Spleen (tissue), 11 donors: ENCODE data around the gene ADPRS. TPM values are rescaled to one million over a fixed set of nuclear protein-coding genes. Genes with fewer than 3 reads are reported as not detected.
A peak's percentile ranks its signal among the peaks of the same experiment; 100 is the strongest.

ENCODE experiments used
- DNase-seq: peaks from one replicate; pipeline ENCODE4 v3.0.0-alpha.2; 2020
- H3K27ac ChIP-seq, 8 donors: fragments of 200-600 bp; sonication (generic) in 7 of 8; 1 replicate in 4 of 8; 2 replicates in 4 of 8; pipeline versions ENCODE4 v1.5.0 to v1.8.0; 2016 to 2021; ENCODE audit warnings: inconsistent platforms in 4 of 8, mild to moderate bottlenecking in 4 of 8, moderate library complexity in 1 of 8
- H3K27me3 ChIP-seq, 7 donors: fragments of 200-600 bp; sonication (generic) in 6 of 7; replicated peaks in 1 of 7; 1 replicate in 4 of 7; 2 replicates in 3 of 7; pipeline versions ENCODE4 v1.5.0 to v1.8.0; 2016 to 2021; ENCODE audit warnings: inconsistent platforms in 3 of 7, mild to moderate bottlenecking in 1 of 7
- H3K36me3 ChIP-seq, 6 donors: fragments of 200-600 bp; sonication (generic) in 5 of 6; 1 replicate in 4 of 6; 2 replicates in 2 of 6; pipeline versions ENCODE4 v1.5.0 to v1.8.0; 2016 to 2021; ENCODE audit warnings: inconsistent platforms in 2 of 6
- H3K4me1 ChIP-seq, 6 donors: fragments of 200-600 bp; sonication (generic) in 5 of 6; 1 replicate in 3 of 6; 2 replicates in 3 of 6; pipeline versions ENCODE4 v1.5.0 to v1.8.0; 2016 to 2021; ENCODE audit warnings: inconsistent platforms in 3 of 6
- H3K4me3 ChIP-seq, 8 donors: fragments of 200-600 bp; sonication (generic) in 7 of 8; 1 replicate in 4 of 8; 2 replicates in 4 of 8; pipeline versions ENCODE4 v1.5.0 to v1.8.0; 2016 to 2021; ENCODE audit warnings: inconsistent platforms in 4 of 8, mild to moderate bottlenecking in 4 of 8, moderate library complexity in 2 of 8
- H3K9me3 ChIP-seq, 8 donors: fragments of 200-600 bp; sonication (generic) in 7 of 8; 1 replicate in 4 of 8; 2 replicates in 4 of 8; pipeline versions ENCODE4 v1.5.0 to v1.8.0; 2016 to 2021; ENCODE audit warnings: inconsistent platforms in 4 of 8
- POLR2A ChIP-seq, 3 donors: fragments of 450-650 bp; IDR thresholded peaks; one replicate each; pipeline ENCODE4 v1.5.1; 2017; ENCODE audit warnings: antibody characterized with exemption in 3 of 3, mild to moderate bottlenecking in 1 of 3
- POLR2AphosphoS5 ChIP-seq, 3 donors: sonication (generic); formaldehyde crosslinking; IDR thresholded peaks; one replicate each; pipeline ENCODE4 v1.5.1; 2017; ENCODE audit warnings: antibody characterized with exemption in 3 of 3
- WGBS, 5 donors: extraction: QIAGEN DNeasy Blood & Tissue Kit in 3 of 5; methylation state at CpG; one replicate each; pipeline versions ENCODE4 v1.1.5 to v1.1.7; 2013 to 2018; 5-methylcytosine and 5-hydroxymethylcytosine counted together
- intact Hi-C: fragments of 100-400 bp; cut with DNase I; formaldehyde crosslinking; loops from one replicate; pipeline ENCODE4 v1.15.0; 2023; ENCODE audit warnings: low total_unique reads
- polyA plus RNA-seq, 3 donors: library from polyadenylated mRNA; stranded (reverse); fragments of 200-250 nt; gene quantifications; one replicate each; pipeline ENCODE4 v1.2.1, GENCODE V29; 2013
- total RNA-seq, 7 donors: library from RNA; depleted of rRNA in 3 of 7; stranded (reverse); fragments of >200 nt in 3 of 7; fragmentation: NEBNext Ultra II Directional in 4 of 7; extraction: Animal tissue kit (Norgen Biotek cat#: 25700) in 4 of 7; gene quantifications; one replicate each; pipeline versions ENCODE4 v1.1.0 to v1.2.1, GENCODE V29; 2016 to 2021
- TF ChIP-seq, protein P1 (sequence below), 11 experiments: fragments of 200-600 bp in 7 of 11; fragments of 450-650 bp in 4 of 11; sonication (generic) in 4 of 11; IDR thresholded peaks in 8 of 11; conservative IDR thresholded peaks in 3 of 11; 1 replicate in 7 of 11; 2 replicates in 4 of 11; pipeline versions ENCODE4 v1.4.0 to v1.8.0; 2016 to 2021; ENCODE audit warnings: antibody characterized with exemption in 11 of 11, inconsistent platforms in 4 of 11, mild to moderate bottlenecking in 1 of 11
- donor health status: healthy with polysubstance abuse.
- donor health status: DM: no; HTN: no; CAD: no; lungs with moderate emphysema.
- donor health status: DM: no; HTN: no; CAD: no.
- donor health status: Bipolar disorder and iron deficiency.
- donor health status: healthy.
- donor health status: DM: no; HTN: no; CAD: no.
- donor health status: DM: yes; HTN: yes; CAD: no.

The ADPRS gene
- total and polyA plus RNA-seq, 10 donors = 21.3 to 44.9 (median 26.2) TPM

DNA sequence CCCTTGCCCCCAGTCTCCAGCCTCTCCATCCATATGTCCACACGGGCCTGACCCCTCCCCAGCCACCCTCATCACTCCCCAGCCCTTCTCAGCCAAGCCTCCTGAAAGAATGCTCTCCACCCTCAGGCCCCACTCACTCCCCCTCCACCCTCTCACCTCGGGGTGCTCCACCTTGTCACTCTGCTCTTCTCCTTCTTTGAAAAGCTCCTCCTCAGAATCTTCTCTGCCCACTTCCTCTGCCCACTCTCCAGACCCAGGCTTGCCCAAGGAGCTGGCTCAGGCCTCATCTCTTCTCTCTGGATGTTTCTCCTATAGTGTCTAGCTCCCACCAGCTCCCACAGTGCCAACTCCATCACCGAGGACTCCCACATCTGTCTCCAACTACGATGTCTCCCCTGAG lies 22.5 kb downstream of the ADPRS start:
- no peak overlapping the region for H3K4me3 ChIP-seq
- DNase-seq = no peak
- H3K27ac ChIP-seq = no peak overlapping the region
- TF ChIP-seq POLR2AphosphoS5 (IDR thresholded peaks at IDR 0.05) (no peak), POLR2A (IDR thresholded peaks at IDR 0.05) (no peak)
- TF ChIP-seq, protein P1, sequence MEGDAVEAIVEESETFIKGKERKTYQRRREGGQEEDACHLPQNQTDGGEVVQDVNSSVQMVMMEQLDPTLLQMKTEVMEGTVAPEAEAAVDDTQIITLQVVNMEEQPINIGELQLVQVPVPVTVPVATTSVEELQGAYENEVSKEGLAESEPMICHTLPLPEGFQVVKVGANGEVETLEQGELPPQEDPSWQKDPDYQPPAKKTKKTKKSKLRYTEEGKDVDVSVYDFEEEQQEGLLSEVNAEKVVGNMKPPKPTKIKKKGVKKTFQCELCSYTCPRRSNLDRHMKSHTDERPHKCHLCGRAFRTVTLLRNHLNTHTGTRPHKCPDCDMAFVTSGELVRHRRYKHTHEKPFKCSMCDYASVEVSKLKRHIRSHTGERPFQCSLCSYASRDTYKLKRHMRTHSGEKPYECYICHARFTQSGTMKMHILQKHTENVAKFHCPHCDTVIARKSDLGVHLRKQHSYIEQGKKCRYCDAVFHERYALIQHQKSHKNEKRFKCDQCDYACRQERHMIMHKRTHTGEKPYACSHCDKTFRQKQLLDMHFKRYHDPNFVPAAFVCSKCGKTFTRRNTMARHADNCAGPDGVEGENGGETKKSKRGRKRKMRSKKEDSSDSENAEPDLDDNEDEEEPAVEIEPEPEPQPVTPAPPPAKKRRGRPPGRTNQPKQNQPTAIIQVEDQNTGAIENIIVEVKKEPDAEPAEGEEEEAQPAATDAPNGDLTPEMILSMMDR (IDR thresholded peaks at IDR 0.05 in 8 of 11, conservative IDR thresholded peaks at IDR 0.05 in 3 of 11) = no peak
- intact Hi-C loops = no loop called here
- peaks cover 0 to 30% (median 7%) of the 10 kb centered on the region in 6 donors for H3K4me1 ChIP-seq
- 61 to 81% (median 73%) methylated on average over 4 of the region's 4 CpGs for WGBS, 5 donors
- no peaks in the 10 kb centered on the region for H3K36me3 ChIP-seq
- H3K27me3 ChIP-seq = no peaks in the 10 kb centered on the region
- H3K9me3 ChIP-seq = no peaks in the 10 kb centered on the region

DNA sequence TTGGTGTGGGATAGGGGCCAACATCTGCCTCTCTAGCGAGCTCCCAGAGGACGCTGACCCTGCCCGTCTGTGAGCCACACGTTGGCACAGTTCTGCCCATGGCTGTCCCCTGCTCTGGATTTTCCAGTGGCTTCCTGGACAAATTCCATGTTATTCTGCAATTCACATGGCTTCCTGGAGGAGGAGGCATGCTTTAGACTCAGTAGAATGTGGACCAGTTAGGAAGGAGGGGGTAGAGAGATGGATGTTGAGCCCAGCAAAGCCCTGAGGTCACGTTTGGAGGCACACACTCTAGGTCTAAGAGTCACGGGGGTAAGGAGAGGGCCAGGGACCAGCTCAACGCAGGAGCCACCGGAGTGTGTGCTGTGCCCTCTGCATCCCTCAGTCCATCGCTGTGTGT lies 24.1 kb downstream of the ADPRS start:
- no peaks in the 10 kb centered on the region for H3K27me3 ChIP-seq
- no peaks in the 10 kb centered on the region for H3K36me3 ChIP-seq
- WGBS, 5 donors = 87 to 96% (median 92%) methylated on average over 9 of the region's 9 CpGs
- H3K4me3 ChIP-seq = no peak overlapping the region
- peaks cover 0 to 35% (median 9%) of the 10 kb centered on the region in 6 donors for H3K4me1 ChIP-seq
- TF ChIP-seq POLR2AphosphoS5 (IDR thresholded peaks at IDR 0.05) (no peak), POLR2A (IDR thresholded peaks at IDR 0.05) (no peak)
- TF ChIP-seq, protein P1 (IDR thresholded peaks at IDR 0.05 in 8 of 11, conservative IDR thresholded peaks at IDR 0.05 in 3 of 11) = no peak
- H3K27ac ChIP-seq = no peak overlapping the region
- H3K9me3 ChIP-seq = no peaks in the 10 kb centered on the region
- intact Hi-C loops = no loop called here
- DNase-seq = no peak

- Histone ChIP-seq H3K27me3 (no peaks in the 10 kb centered on the region), H3K4me1 (peaks cover 0 to 32% (median 10%) of the 10 kb centered on the region in 6 donors), H3K36me3 (no peaks in the 10 kb centered on the region), H3K27ac (no peak overlapping the region), H3K9me3 (no peaks in the 10 kb centered on the region), H3K4me3 (no peak overlapping the region)
- WGBS, 5 donors = 63 to 80% (median 69%) methylated on average over 5 of the region's 5 CpGs
- TF ChIP-seq, protein P1 (IDR thresholded peaks at IDR 0.05 in 8 of 11, conservative IDR thresholded peaks at IDR 0.05 in 3 of 11) = no peak
- TF ChIP-seq POLR2AphosphoS5 (IDR thresholded peaks at IDR 0.05) = no peak
- TF ChIP-seq POLR2A (IDR thresholded peaks at IDR 0.05) = no peak
- no peak for DNase-seq
- intact Hi-C loops = no loop called here
These were observed 25.7 kb downstream of the ADPRS start for GRCh38 chr1:36114371-36114770.

DNA sequence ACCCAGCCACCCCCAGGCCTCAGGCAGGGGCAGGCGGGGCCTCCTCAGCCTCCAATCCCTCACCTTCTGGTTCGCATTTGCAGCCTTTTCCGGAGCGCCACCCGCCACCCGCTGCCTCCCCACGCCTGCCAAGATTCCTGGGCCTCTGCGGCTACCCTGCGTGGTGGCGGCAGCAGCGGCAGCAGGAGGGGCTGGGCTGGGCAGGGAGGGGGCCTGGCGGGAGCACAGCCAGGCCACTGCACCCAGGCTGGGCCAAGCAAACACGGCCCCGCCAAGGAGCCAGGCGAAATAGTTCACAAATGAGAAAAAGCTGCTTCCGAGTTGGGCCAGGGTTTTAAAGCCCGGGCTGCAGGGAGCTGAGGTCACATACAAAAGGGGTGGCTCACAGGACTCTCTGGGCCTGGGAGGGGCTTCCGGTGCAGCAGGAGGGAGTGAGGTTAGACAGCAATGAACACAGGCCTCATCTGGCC lies 26.5 kb downstream of the ADPRS start:
- WGBS, 5 donors = 64 to 81% (median 80%) methylated on average over 6 to 18 of the region's 18 CpGs

More for the DNA sequence above, 26.5 kb downstream of the ADPRS start:
- H3K4me3 ChIP-seq = no peak overlapping the region
- H3K36me3 ChIP-seq = no peaks in the 10 kb centered on the region
- peak overlapping the region in 4 of 8 donors; percentile 6 to 41 (median 27) for H3K27ac ChIP-seq
- no peaks in the 10 kb centered on the region for H3K9me3 ChIP-seq
- no peak for DNase-seq
- H3K27me3 ChIP-seq = no peaks in the 10 kb centered on the region
- intact Hi-C loops = no loop called here
- TF ChIP-seq POLR2AphosphoS5 (IDR thresholded peaks at IDR 0.05) = peak in 1 of 3 donors; percentile 44
- TF ChIP-seq, protein P1 (IDR thresholded peaks at IDR 0.05 in 8 of 11, conservative IDR thresholded peaks at IDR 0.05 in 3 of 11) = no peak
- peaks cover 0 to 38% (median 18%) of the 10 kb centered on the region in 6 donors for H3K4me1 ChIP-seq
